DND-41 (cell line): ENCODE data around the gene LAMTOR5.

Source experiments
- ATAC-seq: fragments of 200-7000 bp; cut with Tn5 transposase; 3 replicates; pipeline ENCODE4 v1.9.1; 2021; ENCODE audit warnings: low read depth; ENCODE audit not compliant: insufficient read depth
- DNase-seq: peaks from one replicate; pipeline ENCODE4 v3.0.0-alpha.2; 2020
- H2AFZ ChIP-seq: 2 replicates; pipeline ENCODE4 v1.6.0; 2012; ENCODE audit warnings: low read depth, low read length
- H3K27ac ChIP-seq: 2 replicates; pipeline ENCODE4 v1.5.1; 2012; ENCODE audit warnings: low read length, inconsistent platforms
- H3K27me3 ChIP-seq: fragments of 200-600 bp; sonication (generic); 2 replicates; pipeline ENCODE4 v1.6.0; 2012; ENCODE audit warnings: low read length, mild to moderate bottlenecking, inconsistent platforms; ENCODE audit not compliant: insufficient read depth, poor library complexity
- H3K36me3 ChIP-seq: 2 replicates; pipeline ENCODE4 v1.5.1; 2012; ENCODE audit warnings: low read length, inconsistent platforms; ENCODE audit not compliant: insufficient read depth
- H3K4me1 ChIP-seq: 2 replicates; pipeline ENCODE4 v1.5.1; 2012; ENCODE audit warnings: mild to moderate bottlenecking, low read length; ENCODE audit not compliant: insufficient read depth
- H3K4me2 ChIP-seq: 2 replicates; pipeline ENCODE4 v1.6.0; 2012; ENCODE audit warnings: mild to moderate bottlenecking, moderate library complexity, low read length, inconsistent platforms; ENCODE audit not compliant: insufficient read depth
- H3K4me3 ChIP-seq, 2 experiments: fragments of 200-600 bp in 1 of 2; shearing (Covaris generic) in 1 of 2; 2 replicates each; pipeline ENCODE4 v1.5.1; 2012 to 2016; ENCODE audit warnings: inconsistent platforms in 2 of 2, low read length in 2 of 2, mild to moderate bottlenecking in 2 of 2, low read depth in 1 of 2, moderate library complexity in 1 of 2
- H3K79me2 ChIP-seq: 2 replicates; pipeline ENCODE4 v1.6.0; 2012; ENCODE audit warnings: low read length, inconsistent platforms; ENCODE audit not compliant: insufficient read depth
- H3K9ac ChIP-seq: 2 replicates; pipeline ENCODE4 v1.6.0; 2012; ENCODE audit warnings: low read depth, mild to moderate bottlenecking, inconsistent platforms, low read length, moderate library complexity
- H3K9me3 ChIP-seq: 2 replicates; pipeline ENCODE4 v1.5.1; 2012; ENCODE audit warnings: low read length, moderate library complexity, mild to moderate bottlenecking, inconsistent platforms; ENCODE audit not compliant: insufficient read depth, severe bottlenecking
- H4K20me1 ChIP-seq: 2 replicates; pipeline ENCODE4 v1.6.0; 2012; ENCODE audit warnings: low read length; ENCODE audit not compliant: insufficient read depth
- CTCF ChIP-seq: IDR thresholded peaks from 2 replicates; pipeline ENCODE4 v1.5.1; 2012; ENCODE audit warnings: borderline replicate concordance, low read length, moderate library complexity, mild to moderate bottlenecking; ENCODE audit not compliant: poor library complexity, severe bottlenecking; ENCODE audit errors: extremely low read depth
- EZH2 ChIP-seq: IDR thresholded peaks from 3 replicates; pipeline ENCODE4 v1.6.1; 2012; ENCODE audit warnings: borderline replicate concordance, low read depth, mild to moderate bottlenecking, moderate library complexity, low read length, inconsistent platforms; ENCODE audit not compliant: severe bottlenecking

Gene LAMTOR5

GRCh38 chr1:110384581-110385321, 22.7 kb downstream of the LAMTOR5 start:
- H3K36me3 ChIP-seq: peaks cover 3% of the 10 kb centered on the region
- no peaks in the 10 kb centered on the region for H3K27me3 ChIP-seq
- no peaks in the 10 kb centered on the region for H3K9me3 ChIP-seq
- H3K4me1 ChIP-seq: peaks cover 22% of the 10 kb centered on the region
- no peak for ATAC-seq
- H3K4me2 ChIP-seq: peak overlapping the region; percentile 58
- H3K9ac ChIP-seq: no peak overlapping the region; the same call in 1 of the 2 replicates
- TF ChIP-seq CTCF (no peak), EZH2 (no peak)
- H2AFZ ChIP-seq: no peak overlapping the region
- no peaks in the 10 kb centered on the region for H3K79me2 ChIP-seq
- no peak for DNase-seq
- H4K20me1 ChIP-seq: no peaks in the 10 kb centered on the region
- no peak overlapping the region for H3K4me3 ChIP-seq
- H3K27ac ChIP-seq: peak overlapping the region; percentile 76

- Histone ChIP-seq H3K4me3 (peak overlapping the region in 1 of 2 experiments; percentile 31; a peak in 2 of 4 replicates), H3K9ac (peak overlapping the region; percentile 41)
Observed at GRCh38 chr1:110383251-110383990, 24.1 kb downstream of the LAMTOR5 start.

GRCh38 chr1:110380672-110381283, 26.7 kb downstream of the LAMTOR5 start:
- Histone ChIP-seq H2AFZ (no peak overlapping the region), H3K27me3 (no peaks in the 10 kb centered on the region), H4K20me1 (no peaks in the 10 kb centered on the region), H3K79me2 (no peaks in the 10 kb centered on the region), H3K9me3 (no peaks in the 10 kb centered on the region), H3K36me3 (peaks cover 28% of the 10 kb centered on the region), H3K4me2 (no peak overlapping the region), H3K4me3 (no peak overlapping the region), H3K27ac (no peak overlapping the region), H3K4me1 (peaks cover 22% of the 10 kb centered on the region), H3K9ac (no peak overlapping the region)
- no peak for DNase-seq
- TF ChIP-seq CTCF (no peak), EZH2 (no peak)
- ATAC-seq: no peak

More at GRCh38 chr1:110383251-110383990, 24.1 kb downstream of the LAMTOR5 start:
- no peak for TF ChIP-seq EZH2
- TF ChIP-seq CTCF: no peak
- H3K27ac ChIP-seq: peak overlapping the region; percentile 76
- no peaks in the 10 kb centered on the region for H3K79me2 ChIP-seq
- H4K20me1 ChIP-seq: no peaks in the 10 kb centered on the region
- peak overlapping the region; percentile 58 for H3K4me2 ChIP-seq
- H2AFZ ChIP-seq: no peak overlapping the region; the same call in none of the 2 replicates
- H3K4me1 ChIP-seq: peaks cover 22% of the 10 kb centered on the region
- H3K27me3 ChIP-seq: no peaks in the 10 kb centered on the region
- H3K9me3 ChIP-seq: no peaks in the 10 kb centered on the region
- peaks cover 9% of the 10 kb centered on the region for H3K36me3 ChIP-seq
- ATAC-seq: peak; percentile 64
- DNase-seq: peak; percentile 46
